Peyer's patch (tissue), 4 donors: ENCODE data around the gene MTFR1L. TPM values are rescaled to one million over a fixed set of nuclear protein-coding genes. Genes with fewer than 3 reads are reported as not detected.
"Not testable (repeated sequence)": the region's sequence is repeated elsewhere in the genome, so short reads cannot be mapped to it uniquely, and the experiment has no call there.

Experiments used
- DNase-seq, 3 donors: peaks; one replicate each; pipeline ENCODE4 v3.0.0-alpha.2; 2017 to 2019
- H3K27ac ChIP-seq, 4 donors: fragments of 200-600 bp; sonication (generic); one replicate each; pipeline ENCODE4 v1.5.1; 2016 to 2019
- H3K27me3 ChIP-seq, 2 donors: fragments of 200-600 bp; sonication (generic); one replicate each; pipeline ENCODE4 v1.5.1; 2019
- H3K36me3 ChIP-seq, 3 donors: fragments of 200-600 bp; sonication (generic); one replicate each; pipeline ENCODE4 v1.5.1; 2016 to 2019
- H3K4me1 ChIP-seq, 4 donors: fragments of 200-600 bp; sonication (generic); one replicate each; pipeline ENCODE4 v1.5.1; 2016 to 2019
- H3K4me3 ChIP-seq, 4 donors: fragments of 200-600 bp; sonication (generic); 1 replicate in 3 of 4; 2 replicates in 1 of 4; pipeline ENCODE4 v1.5.1; 2016 to 2019; ENCODE audit warnings: mild to moderate bottlenecking in 1 of 4
- H3K9me3 ChIP-seq, 4 donors: fragments of 200-600 bp; sonication (generic); one replicate each; pipeline ENCODE4 v1.5.1; 2016 to 2019; ENCODE audit warnings: mild to moderate bottlenecking in 1 of 4
- CTCF ChIP-seq, 6 experiments: fragments of 450-650 bp in 4 of 6; fragments of 200-600 bp in 2 of 6; sonication (generic) in 1 of 6; IDR thresholded peaks; one replicate each; pipeline ENCODE4 v1.5.1; 2017 to 2019; ENCODE audit warnings: antibody characterized with exemption in 6 of 6, mild to moderate bottlenecking in 3 of 6, moderate library complexity in 1 of 6
- POLR2A ChIP-seq, 2 donors: fragments of 450-650 bp; IDR thresholded peaks; one replicate each; pipeline ENCODE4 v1.5.1; 2017; ENCODE audit warnings: antibody characterized with exemption in 2 of 2, mild to moderate bottlenecking in 2 of 2, moderate library complexity in 2 of 2
- total RNA-seq, 4 donors: library from RNA; depleted of rRNA; stranded (reverse); fragments of >200 nt; gene quantifications; one replicate each; pipeline ENCODE4 v1.1.0, GENCODE V29; 2016

The MTFR1L gene
- total RNA-seq, 4 donors from 2014 or later = 122 to 173 (median 131) TPM

- DNase-seq = no peak
- Histone ChIP-seq H3K27me3 (no peaks in the 10 kb centered on the region), H3K4me1 (no peaks in the 10 kb centered on the region), H3K27ac (no peak overlapping the region), H3K4me3 (no peak overlapping the region), H3K36me3 (peaks cover 0 to 26% (median 0%) of the 10 kb centered on the region in 3 donors), H3K9me3 (no peaks in the 10 kb centered on the region)
- no peak for TF ChIP-seq POLR2A (IDR thresholded peaks at IDR 0.05)
- no peak for TF ChIP-seq CTCF (IDR thresholded peaks at IDR 0.05)
Measured at GRCh38 chr1:25836695-25837094, 16.9 kb downstream of the MTFR1L start.

GRCh38 chr1:25837262-25837875 is 17.6 kb downstream of the MTFR1L start:
- TF ChIP-seq CTCF (IDR thresholded peaks at IDR 0.05) (peak in 4 of 6 experiments; percentile 29 to 64 (median 61)), POLR2A (IDR thresholded peaks at IDR 0.05) (no peak)
- H3K4me1 ChIP-seq = no peaks in the 10 kb centered on the region
- H3K27ac ChIP-seq = no peak overlapping the region
- H3K36me3 ChIP-seq = peaks cover 0 to 19% (median 0%) of the 10 kb centered on the region in 3 donors
- H3K4me3 ChIP-seq = no peak overlapping the region
- no peaks in the 10 kb centered on the region for H3K9me3 ChIP-seq
- no peaks in the 10 kb centered on the region for H3K27me3 ChIP-seq
- no peak for DNase-seq

GRCh38 chr1:25839808-25840207 is 20.1 kb downstream of the MTFR1L start:
- not testable (repeated sequence) for H3K4me1 ChIP-seq, H3K36me3 ChIP-seq, H3K9me3 ChIP-seq, DNase-seq, H3K27me3 ChIP-seq, H3K27ac ChIP-seq, H3K4me3 ChIP-seq

DNA sequence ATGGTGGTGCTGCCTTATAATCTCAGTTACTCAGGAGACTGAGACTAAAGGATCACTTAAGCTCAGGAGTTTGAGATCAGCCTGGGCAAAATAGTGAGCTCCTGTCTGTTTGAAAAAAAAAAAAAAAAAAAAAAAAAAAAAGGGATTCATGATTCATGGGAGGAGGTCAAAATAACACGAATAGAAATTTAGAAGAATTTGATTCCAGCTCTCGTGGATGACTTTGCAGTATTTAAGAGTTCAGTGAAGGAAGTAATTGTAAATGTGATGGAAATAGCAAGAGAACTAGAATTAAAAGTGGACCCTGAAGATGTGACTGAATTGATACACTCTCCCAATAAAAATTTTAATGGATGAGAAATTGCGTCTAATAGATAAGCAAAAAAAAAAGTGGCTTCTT is 23.7 kb downstream of the MTFR1L start:
- DNase-seq = no peak
- Histone ChIP-seq H3K27me3 (no peaks in the 10 kb centered on the region), H3K4me1 (no peaks in the 10 kb centered on the region), H3K9me3 (no peaks in the 10 kb centered on the region), H3K36me3 (no peaks in the 10 kb centered on the region), H3K27ac (no peak overlapping the region), H3K4me3 (no peak overlapping the region)
- no peak for TF ChIP-seq CTCF (IDR thresholded peaks at IDR 0.05)
- no peak for TF ChIP-seq POLR2A (IDR thresholded peaks at IDR 0.05)

- TF ChIP-seq POLR2A (IDR thresholded peaks at IDR 0.05) (no peak), CTCF (IDR thresholded peaks at IDR 0.05) (no peak)
- H3K4me1 ChIP-seq = no peaks in the 10 kb centered on the region
- no peaks in the 10 kb centered on the region for H3K27me3 ChIP-seq
- H3K4me3 ChIP-seq = no peak overlapping the region
- no peak for DNase-seq
- H3K27ac ChIP-seq = no peak overlapping the region
- H3K9me3 ChIP-seq = no peaks in the 10 kb centered on the region
- no peaks in the 10 kb centered on the region for H3K36me3 ChIP-seq
Measured at GRCh38 chr1:25844536-25845337, 25.0 kb downstream of the MTFR1L start.

DNA sequence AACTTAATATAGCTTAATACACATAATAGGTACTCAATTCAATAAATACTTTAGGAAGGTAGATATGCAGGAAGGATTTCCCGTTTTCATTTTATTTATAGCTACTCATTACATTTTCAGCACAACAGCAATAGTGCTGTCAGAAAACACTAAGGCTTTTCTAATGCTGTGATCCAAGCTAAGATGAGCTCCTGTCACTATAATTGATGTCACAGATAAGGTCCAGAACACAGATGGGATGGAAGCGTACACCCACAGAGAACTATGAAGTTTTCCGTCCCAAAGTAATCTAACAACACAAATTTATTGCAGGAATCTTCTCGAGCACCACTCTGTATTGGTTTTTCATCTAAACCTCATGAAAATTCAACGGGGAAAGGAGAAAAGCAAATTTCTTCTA is 25.9 kb downstream of the MTFR1L start:
- DNase-seq = no peak
- H3K4me1 ChIP-seq = no peaks in the 10 kb centered on the region
- H3K4me3 ChIP-seq = no peak overlapping the region
- H3K27me3 ChIP-seq = no peaks in the 10 kb centered on the region
- no peaks in the 10 kb centered on the region for H3K9me3 ChIP-seq
- TF ChIP-seq POLR2A (IDR thresholded peaks at IDR 0.05) = no peak
- no peaks in the 10 kb centered on the region for H3K36me3 ChIP-seq
- no peak overlapping the region for H3K27ac ChIP-seq
